ENCODE results near the gene NHEJ1.

GRCh38 chr2:219167997-219168396 lies 7.4 kb upstream of the NHEJ1 start:
- TF ChIP-seq CTCF (IDR thresholded peaks at IDR 0.05) (no peak), POLR2A (IDR thresholded peaks at IDR 0.05) (no peak), POLR2AphosphoS5 (IDR thresholded peaks at IDR 0.05) (no peak), EP300 (IDR thresholded peaks at IDR 0.05) (no peak)
